ENCODE data around the gene TNS3. TPM values are rescaled to one million over a fixed set of nuclear protein-coding genes. Genes with fewer than 3 reads are reported as not detected.

The TNS3 gene
- total RNA-seq, 2 experiments from 2014 or later: 0.12 to 0.19 TPM

GRCh38 chr7:47503281-47503680, 78.6 kb downstream of the TNS3 start:
- Mint-ChIP-seq H3K27me3 (ENCODE audit: low read depth) (peaks cover 3% of the 10 kb centered on the region), H3K4me3 (no peak overlapping the region), H3K36me3 (ENCODE audit: low read depth) (no peaks in the 10 kb centered on the region), H3K4me1 (ENCODE audit: low read depth) (no peaks in the 10 kb centered on the region), H3K27ac (no peak overlapping the region), H3K9me3 (no peaks in the 10 kb centered on the region)
- intact Hi-C loops (cut with micrococcal nuclease): no loop called here
- DNase-seq: no peak
- CTCF ChIA-PET: no interaction called here

DNA sequence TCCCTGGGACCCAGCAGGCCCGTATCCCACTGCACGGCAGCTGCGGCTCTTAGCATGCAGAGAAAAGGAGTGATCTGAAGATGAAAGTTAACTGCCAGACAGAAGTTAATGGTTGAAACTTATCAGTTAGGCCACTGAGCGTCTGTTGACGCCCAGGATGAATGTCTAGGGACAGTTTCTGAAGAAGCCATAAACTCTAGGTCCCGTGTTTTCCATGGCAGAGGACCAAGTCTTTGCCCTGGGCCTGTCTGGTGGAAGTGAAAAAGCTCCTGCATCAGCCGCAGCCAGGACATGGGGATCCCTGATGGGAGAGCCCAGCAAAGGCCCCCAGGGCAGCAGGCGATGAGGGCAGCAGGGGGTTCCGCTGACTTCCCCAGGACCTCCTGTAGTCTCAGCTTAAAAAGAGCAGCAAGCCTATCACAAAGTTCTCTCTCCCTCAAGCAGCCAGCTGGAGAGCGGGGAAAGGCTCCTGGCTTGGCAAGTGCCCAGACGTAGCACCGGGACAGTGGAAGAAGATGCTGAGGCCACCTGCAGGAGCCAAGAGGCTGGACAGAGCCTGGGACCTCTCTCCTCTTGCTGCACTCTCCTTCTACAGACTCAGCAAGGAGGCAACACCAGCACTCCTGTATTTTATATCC, 79.6 kb downstream of the TNS3 start:
- Mint-ChIP-seq H3K27me3 (ENCODE audit: low read depth) (peaks cover 3% of the 10 kb centered on the region), H3K4me1 (ENCODE audit: low read depth) (no peaks in the 10 kb centered on the region), H3K36me3 (ENCODE audit: low read depth) (no peaks in the 10 kb centered on the region), H3K4me3 (no peak overlapping the region), H3K9me3 (no peaks in the 10 kb centered on the region), H3K27ac (no peak overlapping the region)
- CTCF ChIA-PET: no interaction called here
- DNase-seq: no peak
- intact Hi-C loops (cut with micrococcal nuclease): no loop called here

DNA sequence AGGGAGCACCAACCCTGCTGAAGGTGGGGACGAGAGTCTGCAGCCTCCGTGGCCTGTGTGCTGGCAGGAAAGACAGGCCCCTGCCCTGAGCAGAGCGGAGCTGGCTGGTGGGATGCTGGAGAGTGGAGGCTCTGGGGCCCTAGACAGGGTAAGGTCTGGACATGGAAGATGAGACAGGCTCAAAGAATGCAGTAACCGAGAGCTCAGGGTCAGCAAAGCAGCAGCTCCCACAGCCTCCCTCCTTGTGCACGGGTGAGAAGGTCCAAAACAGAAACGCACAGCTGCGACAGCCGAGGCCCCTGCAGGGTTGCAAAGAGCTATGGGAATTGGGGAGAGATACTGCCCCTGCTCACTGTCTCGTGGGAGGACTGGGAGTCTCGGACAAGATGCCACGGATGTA, 80.5 kb downstream of the TNS3 start:
- Mint-ChIP-seq H3K4me1 (ENCODE audit: low read depth) (no peaks in the 10 kb centered on the region), H3K9me3 (no peaks in the 10 kb centered on the region)
- CTCF ChIA-PET: no interaction called here

DNA sequence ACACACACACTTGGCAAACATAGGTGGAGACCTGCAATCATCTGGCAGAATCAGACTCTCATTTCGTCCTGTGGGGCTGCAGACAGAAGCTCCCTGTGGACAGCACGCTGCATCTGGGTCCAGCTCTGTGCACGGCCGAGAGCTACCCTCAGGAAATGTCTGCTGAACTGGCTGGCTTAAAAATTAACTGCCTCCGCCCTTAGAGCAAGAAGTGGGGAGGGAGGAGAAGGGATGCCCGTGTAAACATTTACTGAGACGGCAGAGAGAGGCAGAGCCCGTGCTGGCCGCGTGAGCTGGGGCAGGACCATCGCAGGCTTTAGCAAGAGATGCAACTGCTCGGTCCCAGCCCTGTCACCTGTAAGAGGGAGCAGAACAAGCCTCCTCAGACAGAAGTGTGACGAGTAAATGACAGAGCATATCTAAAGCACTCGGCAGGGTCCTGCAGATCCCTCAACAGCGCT, 81.8 kb downstream of the TNS3 start:
- H3K27me3 Mint-ChIP-seq (ENCODE audit: low read depth): no peaks in the 10 kb centered on the region
- no peaks in the 10 kb centered on the region for H3K9me3 Mint-ChIP-seq
- CTCF ChIA-PET: no interaction called here
- no peaks in the 10 kb centered on the region for H3K36me3 Mint-ChIP-seq (ENCODE audit: low read depth)
- intact Hi-C loops (cut with micrococcal nuclease): no loop called here
- no peaks in the 10 kb centered on the region for H3K4me1 Mint-ChIP-seq (ENCODE audit: low read depth)
- no peak overlapping the region for H3K4me3 Mint-ChIP-seq
- no peak overlapping the region for H3K27ac Mint-ChIP-seq
- DNase-seq: no peak

More for the DNA sequence above, 80.5 kb downstream of the TNS3 start:
- peaks cover 3% of the 10 kb centered on the region for H3K27me3 Mint-ChIP-seq (ENCODE audit: low read depth)
- H3K4me3 Mint-ChIP-seq: no peak overlapping the region
- no peak overlapping the region for H3K27ac Mint-ChIP-seq
- H3K36me3 Mint-ChIP-seq (ENCODE audit: low read depth): no peaks in the 10 kb centered on the region
- intact Hi-C loops (cut with micrococcal nuclease): no loop called here
- DNase-seq: no peak

DNA sequence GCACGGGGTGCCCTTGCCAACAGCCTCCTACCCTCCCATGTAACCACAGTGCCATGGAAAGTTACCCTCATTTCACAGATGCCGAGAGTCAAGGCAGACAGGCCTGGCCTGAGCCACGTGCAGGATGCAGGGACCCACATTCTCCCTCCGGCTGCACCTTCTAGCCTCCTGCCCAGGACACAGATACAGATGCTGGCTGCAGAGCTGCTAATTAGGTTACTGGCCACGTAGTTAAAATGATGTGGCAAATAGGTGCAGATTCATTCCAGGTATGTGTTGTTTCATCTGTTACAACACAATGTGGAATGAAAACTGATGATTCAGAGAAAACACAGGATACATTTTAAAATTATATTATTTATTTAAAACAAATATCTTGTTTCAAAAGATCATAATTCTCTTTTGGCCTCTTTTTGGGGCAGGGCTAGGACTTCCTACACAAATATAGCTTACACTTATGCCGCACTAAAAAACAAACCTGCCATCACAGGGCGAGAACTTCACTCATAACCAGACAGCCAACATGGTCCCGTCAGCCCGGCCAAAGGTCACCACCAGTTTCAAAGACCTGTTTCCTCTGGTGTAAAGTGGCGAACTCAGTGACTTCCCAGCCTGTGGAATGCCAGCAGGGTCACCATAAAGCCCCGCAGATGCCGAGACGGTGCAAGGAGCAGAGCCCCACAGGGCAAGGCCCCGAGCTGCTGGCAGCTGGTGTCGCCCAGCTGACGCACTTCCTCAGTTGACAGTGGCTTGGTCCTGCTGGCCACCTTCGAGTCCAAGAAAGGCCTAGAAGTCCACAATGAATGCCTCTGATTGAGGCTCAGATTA, 83.5 kb downstream of the TNS3 start:
- Mint-ChIP-seq H3K9me3 (no peaks in the 10 kb centered on the region), H3K27ac (no peak overlapping the region), H3K4me1 (ENCODE audit: low read depth) (no peaks in the 10 kb centered on the region), H3K36me3 (ENCODE audit: low read depth) (no peaks in the 10 kb centered on the region), H3K27me3 (ENCODE audit: low read depth) (peaks cover 6% of the 10 kb centered on the region), H3K4me3 (no peak overlapping the region)
- CTCF ChIA-PET: no interaction called here
- intact Hi-C loops (cut with micrococcal nuclease): no loop called here
- DNase-seq: no peak

- Mint-ChIP-seq H3K27me3 (ENCODE audit: low read depth) (peaks cover 6% of the 10 kb centered on the region), H3K36me3 (ENCODE audit: low read depth) (no peaks in the 10 kb centered on the region), H3K27ac (no peak overlapping the region), H3K4me3 (no peak overlapping the region), H3K9me3 (no peaks in the 10 kb centered on the region), H3K4me1 (ENCODE audit: low read depth) (no peaks in the 10 kb centered on the region)
- intact Hi-C loops (cut with micrococcal nuclease): no loop called here
- CTCF ChIA-PET: no interaction called here
- no peak for DNase-seq
Measured at GRCh38 chr7:47497367-47498096, 84.4 kb downstream of the TNS3 start.

DNA sequence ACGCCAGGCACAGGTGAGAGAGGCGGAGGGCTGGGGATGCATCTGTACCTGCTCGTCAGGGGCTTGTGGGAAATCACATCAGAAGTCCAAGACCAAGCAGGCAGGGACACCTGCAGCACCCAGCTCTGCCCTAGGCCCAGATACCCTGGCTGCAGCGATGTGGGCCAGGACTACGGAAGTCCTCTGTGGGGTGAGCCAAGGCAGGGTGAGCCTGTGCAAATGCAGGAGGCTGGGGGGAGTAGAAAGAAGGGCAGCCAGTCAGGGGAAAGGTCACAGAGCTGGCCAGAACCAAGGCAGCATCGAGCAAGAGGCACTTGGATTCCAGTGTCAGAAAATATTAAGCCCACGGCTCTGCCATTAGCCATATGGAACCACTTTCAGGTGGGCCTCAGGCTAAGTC, 85.2 kb downstream of the TNS3 start:
- no peaks in the 10 kb centered on the region for H3K4me1 Mint-ChIP-seq (ENCODE audit: low read depth)
- H3K36me3 Mint-ChIP-seq (ENCODE audit: low read depth): no peaks in the 10 kb centered on the region
- peaks cover 6% of the 10 kb centered on the region for H3K27me3 Mint-ChIP-seq (ENCODE audit: low read depth)
- no peak overlapping the region for H3K4me3 Mint-ChIP-seq
- H3K9me3 Mint-ChIP-seq: no peaks in the 10 kb centered on the region
- intact Hi-C loops (cut with micrococcal nuclease): no loop called here
- CTCF ChIA-PET: no interaction called here
- no peak overlapping the region for H3K27ac Mint-ChIP-seq
- no peak for DNase-seq

GRCh38 chr7:47496056-47496665, 85.8 kb downstream of the TNS3 start:
- no peak for DNase-seq
- Mint-ChIP-seq H3K4me3 (no peak overlapping the region), H3K27me3 (ENCODE audit: low read depth) (peaks cover 6% of the 10 kb centered on the region), H3K27ac (no peak overlapping the region), H3K9me3 (no peaks in the 10 kb centered on the region), H3K4me1 (ENCODE audit: low read depth) (no peaks in the 10 kb centered on the region), H3K36me3 (ENCODE audit: low read depth) (no peaks in the 10 kb centered on the region)
- CTCF ChIA-PET: no interaction called here
- intact Hi-C loops (cut with micrococcal nuclease): no loop called here

DNA sequence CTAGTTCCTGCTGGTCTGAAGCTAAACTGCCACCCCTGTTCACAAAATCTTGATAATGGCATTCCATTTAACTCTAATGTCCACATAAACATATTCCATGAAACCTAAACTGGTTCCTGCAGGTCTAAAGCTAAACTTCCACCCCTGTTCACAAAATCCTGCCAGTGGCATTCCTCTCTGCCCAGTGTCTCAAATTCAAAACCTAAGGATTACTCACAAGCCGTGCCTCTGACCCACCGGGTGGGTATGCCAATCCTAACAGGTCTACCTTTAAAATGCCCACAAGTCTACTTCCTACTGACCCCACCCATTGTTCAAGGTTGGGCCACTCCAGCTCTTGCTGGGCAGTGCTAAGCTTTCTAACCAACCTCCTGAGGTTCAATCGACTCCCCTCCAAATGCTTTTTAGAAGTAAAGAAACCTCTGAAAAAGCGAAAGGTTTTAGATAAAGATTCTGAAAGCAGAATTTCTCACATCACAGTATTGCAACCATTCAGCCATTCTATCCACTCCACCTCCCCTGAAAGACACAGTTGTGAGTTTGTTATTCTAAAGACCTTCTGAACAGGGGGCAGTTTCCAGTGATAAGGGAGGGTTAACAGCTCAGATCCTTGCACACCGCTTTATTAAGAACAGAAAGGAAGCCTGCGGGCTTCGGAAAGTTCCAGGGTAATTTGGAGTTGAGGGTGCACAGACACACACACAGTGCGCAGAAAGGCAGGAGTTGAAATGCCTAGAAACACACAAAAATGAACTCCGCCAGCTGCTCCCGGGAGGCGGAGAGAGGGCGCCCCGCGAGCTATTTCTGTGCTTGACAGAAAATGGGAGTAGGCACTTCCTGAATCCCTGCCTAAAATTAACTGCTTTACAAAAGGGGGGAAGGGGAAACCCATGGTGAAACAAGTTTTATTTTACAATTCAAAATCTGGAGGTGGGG, 87.7 kb downstream of the TNS3 start:
- intact Hi-C loops (cut with micrococcal nuclease): no loop called here
- Mint-ChIP-seq H3K27me3 (ENCODE audit: low read depth) (peaks cover 6% of the 10 kb centered on the region), H3K4me3 (no peak overlapping the region), H3K9me3 (no peaks in the 10 kb centered on the region), H3K36me3 (ENCODE audit: low read depth) (no peaks in the 10 kb centered on the region), H3K4me1 (ENCODE audit: low read depth) (no peaks in the 10 kb centered on the region), H3K27ac (no peak overlapping the region)
- CTCF ChIA-PET: no interaction called here
- DNase-seq: no peak

DNA sequence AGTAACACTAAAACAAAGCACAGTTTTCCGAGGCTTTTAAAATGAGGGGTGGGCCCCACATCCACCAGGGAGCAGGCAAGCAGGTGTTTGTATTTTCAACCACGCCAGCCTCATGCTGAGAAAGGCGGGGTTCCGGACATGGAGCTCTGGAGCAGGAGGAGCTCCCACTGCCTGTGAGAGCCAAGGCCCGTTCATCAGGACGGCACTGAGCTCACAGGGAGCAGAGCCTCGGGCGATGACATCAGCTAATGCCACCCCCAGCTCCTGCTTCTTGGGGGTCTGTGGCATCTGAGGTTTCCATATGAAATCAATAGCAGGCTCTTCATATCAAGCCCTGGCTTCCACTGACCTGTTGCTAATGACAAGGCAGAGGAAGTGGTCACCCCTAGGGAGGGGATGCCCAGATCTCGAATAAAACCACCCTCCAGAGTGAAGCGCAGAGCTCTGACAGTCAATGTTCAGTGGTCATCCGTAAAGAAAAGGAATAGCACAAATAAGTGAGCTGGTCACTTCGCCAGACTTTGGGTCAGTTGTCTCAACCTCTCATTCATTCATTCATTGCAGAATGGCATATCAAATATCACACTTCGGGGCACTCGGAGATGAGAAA, 89.1 kb downstream of the TNS3 start:
- no peak overlapping the region for H3K27ac Mint-ChIP-seq
- CTCF ChIA-PET: no interaction called here
- H3K4me1 Mint-ChIP-seq (ENCODE audit: low read depth): no peaks in the 10 kb centered on the region
- no peaks in the 10 kb centered on the region for H3K36me3 Mint-ChIP-seq (ENCODE audit: low read depth)
- no peak overlapping the region for H3K4me3 Mint-ChIP-seq
- intact Hi-C loops (cut with micrococcal nuclease): no loop called here
- H3K27me3 Mint-ChIP-seq (ENCODE audit: low read depth): peaks cover 6% of the 10 kb centered on the region
- no peaks in the 10 kb centered on the region for H3K9me3 Mint-ChIP-seq
- no peak for DNase-seq

GRCh38 chr7:47490501-47491265, 91.2 kb downstream of the TNS3 start:
- no peak for DNase-seq
- Mint-ChIP-seq H3K27ac (no peak overlapping the region), H3K4me1 (ENCODE audit: low read depth) (no peaks in the 10 kb centered on the region), H3K4me3 (no peak overlapping the region), H3K27me3 (ENCODE audit: low read depth) (peaks cover 6% of the 10 kb centered on the region), H3K9me3 (no peaks in the 10 kb centered on the region), H3K36me3 (ENCODE audit: low read depth) (no peaks in the 10 kb centered on the region)
- CTCF ChIA-PET: no interaction called here
- intact Hi-C loops (cut with micrococcal nuclease): no loop called here
